Fibroblast of lung (primary cell): Measurements from ENCODE around the gene GMPPB.
A peak's percentile ranks its signal among the peaks of the same experiment; 100 is the strongest.

Experiments used
- CTCF ChIP-seq, 2 donors: IDR thresholded peaks in 1 of 2; conservative IDR thresholded peaks in 1 of 2; 1 replicate in 1 of 2; 2 replicates in 1 of 2; pipeline ENCODE4 v1.5.1; 2011 to 2012; ENCODE audit warnings: low read length in 2 of 2, control low read depth in 1 of 2, inconsistent platforms in 1 of 2, low read depth in 1 of 2, mild to moderate bottlenecking in 1 of 2
- EZH2 ChIP-seq: IDR thresholded peaks from 2 replicates; pipeline ENCODE4 v1.5.1; 2012; ENCODE audit warnings: low read length, control low read depth, mild to moderate bottlenecking; ENCODE audit errors: missing control alignments

GRCh38 chr3:49701388-49702077 is 22.2 kb downstream of the GMPPB start:
- TF ChIP-seq CTCF (conservative IDR thresholded peaks at IDR 0.05 in 1 of 2, IDR thresholded peaks at IDR 0.05 in 1 of 2; ENCODE audit: low read depth in 1 of 2, low read length in 2 of 2) = peak; percentile 46 to 53
- no peak for TF ChIP-seq EZH2
